Endothelial cell of umbilical vein (primary cell): ENCODE results near the gene NF1. TPM values are rescaled to one million over a fixed set of nuclear protein-coding genes. Genes with fewer than 3 reads are reported as not detected.

Source experiments
- BruUV-seq: library from RNA; stranded (reverse); fragments of 400-500 nt; replicated peaks from 2 replicates; lab custom pipeline; 2021; lab: Mats Ljungman, UMichigan
- CTCF ChIA-PET: fragments of 300-600, 350-600 bp; sonication (Branson Sonifier 250); formaldehyde crosslinking; loops from one replicate; lab custom pipeline; 2021; ENCODE audit warnings: antibody characterized with exemption, inconsistent platforms; lab: Charles Lee
- POLR2A ChIA-PET: fragments of 300-600, 350-600 bp; sonication (Branson Sonifier 250); formaldehyde crosslinking; loops from one replicate; lab custom pipeline; 2021; ENCODE audit warnings: antibody characterized with exemption, inconsistent platforms; lab: Charles Lee
- DNase-seq: peaks from one replicate; pipeline ENCODE4 v3.0.0-alpha.2; 2011; ENCODE audit warnings: low read depth, low spot score
- FAIRE-seq: peaks from 2 replicates; lab custom pipeline; 2011; peaks lifted over from hg19 to GRCh38; lab: Jason Lieb, UNC
- H2AFZ ChIP-seq: 2 replicates; pipeline ENCODE4 v1.6.0; 2012; ENCODE audit warnings: low read depth, low read length, control low read depth, inconsistent platforms
- H3K27ac ChIP-seq: 2 replicates; pipeline ENCODE4 v1.5.1; 2011; ENCODE audit warnings: low read depth, mild to moderate bottlenecking, control low read depth, low read length, moderate library complexity; ENCODE audit not compliant: insufficient read depth
- H3K27me3 ChIP-seq, 2 experiments: 2 replicates each; pipeline versions ENCODE4 v1.6.0 to v1.6.1; 2011; ENCODE audit warnings: low read length in 2 of 2, mixed read lengths in 1 of 2; ENCODE audit not compliant: control insufficient read depth in 2 of 2, insufficient read depth in 2 of 2
- H3K36me3 ChIP-seq, 2 experiments: 2 replicates in 1 of 2; 3 replicates in 1 of 2; pipeline ENCODE4 v1.5.1; 2011; ENCODE audit warnings: low read length in 2 of 2, mild to moderate bottlenecking in 1 of 2, moderate library complexity in 1 of 2; ENCODE audit not compliant: control insufficient read depth in 2 of 2, insufficient read depth in 2 of 2; ENCODE audit errors: extremely low read depth in 1 of 2
- H3K4me1 ChIP-seq: 3 replicates; pipeline ENCODE4 v1.5.1; 2011; ENCODE audit warnings: mild to moderate bottlenecking, low read length; ENCODE audit not compliant: control insufficient read depth, insufficient read depth; ENCODE audit errors: extremely low read depth
- H3K4me2 ChIP-seq: 2 replicates; pipeline ENCODE4 v1.6.1; 2011; ENCODE audit warnings: low read length, control low read depth, mixed read lengths; ENCODE audit not compliant: insufficient read depth
- H3K4me3 ChIP-seq, 3 experiments: fragments of 200-600 bp in 1 of 3; sonication (generic), shearing (Covaris generic) in 1 of 3; replicated peaks in 1 of 3; 2 replicates each; pipeline ENCODE4 v1.5.1; 2011 to 2016; ENCODE audit warnings: control low read depth in 3 of 3, low read length in 3 of 3, mild to moderate bottlenecking in 2 of 3, inconsistent platforms in 1 of 3, low read depth in 1 of 3, moderate library complexity in 1 of 3; ENCODE audit not compliant: insufficient read depth in 1 of 3
- H3K79me2 ChIP-seq: 2 replicates; pipeline ENCODE4 v1.6.0; 2012; ENCODE audit warnings: low read length, inconsistent platforms; ENCODE audit not compliant: control insufficient read depth, insufficient read depth
- H3K9ac ChIP-seq: replicated peaks from 2 replicates; pipeline ENCODE3; 2011; ENCODE audit warnings: low read length, control low read depth; ENCODE audit not compliant: insufficient read depth; ENCODE audit errors: extremely low read depth
- H3K9me1 ChIP-seq: replicated peaks from 3 replicates; pipeline ENCODE4 v1.6.0; 2011; ENCODE audit warnings: mild to moderate bottlenecking, low read length; ENCODE audit not compliant: control insufficient read depth, insufficient read depth; ENCODE audit errors: extremely low read depth
- H3K9me3 ChIP-seq: replicated peaks from 2 replicates; pipeline ENCODE4 v1.5.1; 2012; ENCODE audit warnings: low read length, inconsistent platforms; ENCODE audit not compliant: control insufficient read depth, insufficient read depth
- H4K20me1 ChIP-seq: replicated peaks from 2 replicates; pipeline ENCODE3; 2011; ENCODE audit warnings: mild to moderate bottlenecking, low read length; ENCODE audit not compliant: control insufficient read depth, insufficient read depth; ENCODE audit errors: extremely low read depth
- EZH2 ChIP-seq: IDR thresholded peaks from 2 replicates; pipeline ENCODE4 v1.6.1; 2012; ENCODE audit warnings: borderline replicate concordance, low read depth, mild to moderate bottlenecking, moderate library complexity, low read length, inconsistent platforms; ENCODE audit not compliant: severe bottlenecking
- FOS ChIP-seq: IDR thresholded peaks from 2 replicates; pipeline ENCODE4 v1.6.1; 2011; ENCODE audit warnings: mild to moderate bottlenecking, low read length, moderate library complexity, borderline replicate concordance; ENCODE audit not compliant: insufficient read depth
- JUN ChIP-seq: IDR thresholded peaks from 2 replicates; pipeline ENCODE4 v1.6.1; 2011; ENCODE audit warnings: borderline replicate concordance, low read depth; ENCODE audit not compliant: insufficient read length, insufficient read depth
- MAX ChIP-seq: IDR thresholded peaks from 2 replicates; pipeline ENCODE4 v1.6.1; 2011; ENCODE audit not compliant: insufficient read depth, insufficient read length
- POLR2A ChIP-seq: IDR thresholded peaks from 2 replicates; pipeline ENCODE4 v1.6.1; 2012; ENCODE audit warnings: low read depth, mild to moderate bottlenecking, control low read depth, low read length
- POLR2AphosphoS5 ChIP-seq: IDR thresholded peaks from 2 replicates; pipeline ENCODE4 v1.6.1; 2012; ENCODE audit warnings: low read depth, mild to moderate bottlenecking, control low read depth, low read length, moderate library complexity; ENCODE audit not compliant: insufficient read depth
- dilution Hi-C: fragments of 300-500 bp; cut with MboI; formaldehyde crosslinking; loops from one replicate; pipeline ENCODE4 v1.15.0; 2019; ENCODE audit warnings: low sequenced_read_pairs; ENCODE audit not compliant: extremely low pct_ligation_motif_present
- intact Hi-C: fragments of 100-400 bp; cut with micrococcal nuclease; formaldehyde crosslinking; loops from one replicate; pipeline ENCODE4 v1.10.0; 2022
- polyA plus RNA-seq, 4 experiments: library from polyadenylated mRNA; depleted of rRNA in 3 of 4; stranded (reverse) in 3 of 4; unstranded in 1 of 4; fragments of >200 nt; gene quantifications; 2 replicates each; pipeline versions ENCODE4 v1.2.1 to v1.2.3, GENCODE V29; 2011 to 2012; ENCODE audit warnings: missing spikeins in 1 of 4
- total RNA-seq: library from RNA; stranded (reverse); gene quantifications from 2 replicates; pipeline ENCODE4 v1.2.3, GENCODE V29; 2021

Gene NF1
- total and polyA plus RNA-seq, 2 donors (not counting 3 experiments of a cell fraction or from before 2014, with no cell fraction given): 13.7 to 42.4 TPM

- peaks cover 0 to 4% of the 10 kb centered on the region in 2 experiments for H3K36me3 ChIP-seq
- no peak overlapping the region for H3K4me3 ChIP-seq
- no peak for FAIRE-seq
- no peaks in the 10 kb centered on the region for H3K79me2 ChIP-seq
- no peaks in the 10 kb centered on the region for H4K20me1 ChIP-seq
- no peak overlapping the region for H3K27ac ChIP-seq
- no peak overlapping the region for H2AFZ ChIP-seq
- ChIA-PET POLR2A (no interaction called here), CTCF (interaction anchor here (1.3 to 2.3 kb wide), 2 partner anchors 13 to 196 kb away, joined by 3 to 10 read pairs; no protein-coding TSS in a partner anchor)
- H3K4me1 ChIP-seq: no peaks in the 10 kb centered on the region
- dilution Hi-C loops: no loop called here
- H3K4me2 ChIP-seq: no peak overlapping the region
- intact Hi-C loops: no loop called here
- no peaks in the 10 kb centered on the region for H3K9me1 ChIP-seq
- DNase-seq: no peak
- no peaks in the 10 kb centered on the region for H3K27me3 ChIP-seq
- BruUV-seq: no TSS peak
- no peak for TF ChIP-seq EZH2
- TF ChIP-seq POLR2AphosphoS5: no peak
- TF ChIP-seq MAX: no peak
- no peak for TF ChIP-seq POLR2A
- TF ChIP-seq JUN: no peak
- TF ChIP-seq FOS: peak; percentile 41
- no peak overlapping the region for H3K9ac ChIP-seq
- no peaks in the 10 kb centered on the region for H3K9me3 ChIP-seq
Measured at GRCh38 chr17:31211352-31212012, 116.7 kb downstream of the NF1 start.
